ENCODE data around the gene PGBD5.

PGBD5 gene

GRCh38 chr1:230394741-230395140 is 31.4 kb downstream of the PGBD5 start:
- TF ChIP-seq CTCF (IDR thresholded peaks at IDR 0.05; ENCODE audit: insufficient read depth, low read length, missing control alignments), result no peak
- ChIA-PET POLR2A (interaction anchor here (0.7 kb wide), 1 partner anchor 550 kb away, joined by 3 read pairs; no protein-coding TSS in a partner anchor), CTCF (no interaction called here)
- H3K4me3 ChIP-seq (ENCODE audit: low read depth, low read length), result no peak overlapping the region
- no peak for DNase-seq (ENCODE audit: low read depth, low spot score)

- TF ChIP-seq CTCF (IDR thresholded peaks at IDR 0.05; ENCODE audit: insufficient read depth, low read length, missing control alignments), result no peak
- ChIA-PET CTCF (no interaction called here), POLR2A (no interaction called here)
- no peak for DNase-seq (ENCODE audit: low read depth, low spot score)
- H3K4me3 ChIP-seq (ENCODE audit: low read depth, low read length), result no peak overlapping the region
Observed at GRCh38 chr1:230394134-230394533, 32.0 kb downstream of the PGBD5 start.

- ChIA-PET POLR2A (no interaction called here), CTCF (no interaction called here)
- DNase-seq (ENCODE audit: low read depth, low spot score), result no peak
- TF ChIP-seq CTCF (IDR thresholded peaks at IDR 0.05; ENCODE audit: insufficient read depth, low read length, missing control alignments), result no peak
- H3K4me3 ChIP-seq (ENCODE audit: low read depth, low read length), result no peak overlapping the region
Observed at GRCh38 chr1:230393722-230394121, 32.4 kb downstream of the PGBD5 start.

GRCh38 chr1:230392920-230393521 is 33.1 kb downstream of the PGBD5 start:
- ChIA-PET CTCF (no interaction called here), POLR2A (no interaction called here)
- DNase-seq (ENCODE audit: low read depth, low spot score), result no peak
- TF ChIP-seq CTCF (IDR thresholded peaks at IDR 0.05; ENCODE audit: insufficient read depth, low read length, missing control alignments), result no peak
- H3K4me3 ChIP-seq (ENCODE audit: low read depth, low read length), result no peak overlapping the region

GRCh38 chr1:230392536-230392909 is 33.6 kb downstream of the PGBD5 start:
- H3K4me3 ChIP-seq (ENCODE audit: low read depth, low read length), result no peak overlapping the region
- CTCF ChIA-PET, result no interaction called here
- POLR2A ChIA-PET, result no interaction called here
- no peak for DNase-seq (ENCODE audit: low read depth, low spot score)
- no peak for TF ChIP-seq CTCF (IDR thresholded peaks at IDR 0.05; ENCODE audit: insufficient read depth, low read length, missing control alignments)

- CTCF ChIA-PET, result no interaction called here
- POLR2A ChIA-PET, result no interaction called here
- TF ChIP-seq CTCF (IDR thresholded peaks at IDR 0.05; ENCODE audit: insufficient read depth, low read length, missing control alignments), result no peak
- no peak overlapping the region for H3K4me3 ChIP-seq (ENCODE audit: low read depth, low read length)
- DNase-seq (ENCODE audit: low read depth, low spot score), result no peak
Observed at GRCh38 chr1:230391776-230392535, 34.2 kb downstream of the PGBD5 start.
